K562 (cell line): ENCODE results near the gene ERC2. TPM values are rescaled to one million over a fixed set of nuclear protein-coding genes. Genes with fewer than 3 reads are reported as not detected.

Experiments used
- ATAC-seq: fragments of 200-7000 bp; cut with Tn5 transposase; 3 replicates; pipeline ENCODE4 v1.9.1; 2020; ENCODE audit warnings: moderate library complexity
- BruUV-seq: library from RNA; stranded (reverse); fragments of 400-500 nt; replicated peaks from 2 replicates; lab custom pipeline; 2021; lab: Mats Ljungman, UMichigan
- CTCF ChIA-PET: fragments of 300-600 bp; formaldehyde crosslinking; extraction: SDS; loops from one replicate; lab custom pipeline; 2021; ENCODE audit warnings: low intra/inter-chr PET ratio; lab: Yijun Ruan, JAX
- POLR2A ChIA-PET: fragments of 300-600, 350-650 bp; sonication (Branson Sonifier 250); formaldehyde crosslinking; extraction: SDS; loops from one replicate; lab custom pipeline; 2021; ENCODE audit warnings: antibody characterized with exemption, inconsistent platforms; lab: Yijun Ruan, JAX
- DNase-seq, 4 experiments: peaks; one replicate each; pipeline versions ENCODE4 v3.0.0 to v3.0.0-alpha.2; 2011 to 2018; ENCODE audit warnings: low spot score in 3 of 4, mixed read lengths in 3 of 4; ENCODE audit errors: extremely low read depth in 1 of 4
- FAIRE-seq: peaks from 2 replicates; lab custom pipeline; 2011; peaks lifted over from hg19 to GRCh38; lab: Jason Lieb, UNC
- H2AFZ ChIP-seq: 2 replicates; pipeline ENCODE4 v1.6.0; 2011; ENCODE audit warnings: low read depth, low read length, control low read depth, inconsistent platforms
- H3K27ac ChIP-seq: fragments of 200-600 bp; 3 replicates; pipeline ENCODE4 v1.8.0; 2011; ENCODE audit warnings: low read depth, mild to moderate bottlenecking, control low read depth, inconsistent platforms, low read length, moderate library complexity, mixed read lengths; ENCODE audit errors: extremely low read depth
- H3K27me3 ChIP-seq, 2 experiments: fragments of 300-600 bp in 1 of 2; 2 replicates in 1 of 2; 3 replicates in 1 of 2; pipeline versions ENCODE4 v1.6.0 to v1.8.0; 2011; ENCODE audit warnings: inconsistent platforms in 2 of 2, low read length in 2 of 2, mild to moderate bottlenecking in 1 of 2, mixed read lengths in 1 of 2, moderate library complexity in 1 of 2; ENCODE audit not compliant: control insufficient read depth in 2 of 2, insufficient read depth in 2 of 2
- H3K36me3 ChIP-seq: fragments of 300-600 bp; 3 replicates; pipeline ENCODE4 v1.8.0; 2011; ENCODE audit warnings: mild to moderate bottlenecking, low read length, inconsistent platforms; ENCODE audit not compliant: control insufficient read depth, insufficient read depth
- H3K4me1 ChIP-seq, 2 experiments: fragments of 200-600 bp in 1 of 2; replicated peaks in 1 of 2; 2 replicates in 1 of 2; 3 replicates in 1 of 2; pipeline versions ENCODE4 v1.5.1 to v1.8.0; 2011; ENCODE audit warnings: inconsistent platforms in 2 of 2, low read length in 2 of 2, mild to moderate bottlenecking in 1 of 2, mixed read lengths in 1 of 2, moderate library complexity in 1 of 2; ENCODE audit not compliant: control insufficient read depth in 2 of 2, insufficient read depth in 2 of 2
- H3K4me2 ChIP-seq: 2 replicates; pipeline ENCODE4 v1.6.1; 2011; ENCODE audit warnings: low read length, control low read depth, inconsistent platforms, mixed read lengths; ENCODE audit not compliant: insufficient read depth
- H3K4me3 ChIP-seq: fragments of 200-600 bp; sonication (generic), shearing (Covaris generic); 2 replicates; pipeline ENCODE4 v1.5.1; 2016; ENCODE audit warnings: control low read depth, inconsistent platforms
- H3K79me2 ChIP-seq: fragments of 200-600 bp; 3 replicates; pipeline ENCODE4 v1.8.0; 2011; ENCODE audit warnings: low read length, inconsistent platforms; ENCODE audit not compliant: control insufficient read depth, insufficient read depth
- H3K9ac ChIP-seq, 2 experiments: 2 replicates each; pipeline versions ENCODE4 v1.6.0 to v1.6.1; 2011; ENCODE audit warnings: low read depth in 2 of 2, low read length in 2 of 2, control low read depth in 1 of 2, inconsistent platforms in 1 of 2, mild to moderate bottlenecking in 1 of 2, mixed read lengths in 1 of 2; ENCODE audit not compliant: insufficient read depth in 1 of 2
- H3K9me1 ChIP-seq: one replicate; pipeline ENCODE4 v1.6.0; 2011; ENCODE audit warnings: inconsistent platforms, mild to moderate bottlenecking, low read length, moderate library complexity; ENCODE audit not compliant: control insufficient read depth, insufficient read depth
- H3K9me3 ChIP-seq: replicated peaks from 2 replicates; pipeline ENCODE4 v1.5.1; 2011; ENCODE audit warnings: low read depth, low read length, inconsistent platforms; ENCODE audit not compliant: control insufficient read depth, insufficient read depth
- H4K20me1 ChIP-seq: replicated peaks from 2 replicates; pipeline ENCODE4 v1.6.1; 2011; ENCODE audit warnings: low read length, inconsistent platforms, mixed read lengths; ENCODE audit not compliant: control insufficient read depth, insufficient read depth
- FOXJ3 ChIP-seq: sonication (generic); formaldehyde crosslinking; IDR thresholded peaks from 2 replicates; pipeline ENCODE4 v1.4.0; 2020; ENCODE audit warnings: mild to moderate bottlenecking, missing genetic modification reagents
- HMGXB4 ChIP-seq: sonication (generic); formaldehyde crosslinking; IDR thresholded peaks from 2 replicates; pipeline ENCODE4 v1.8.1; 2023; ENCODE audit warnings: mild to moderate bottlenecking, missing genetic modification reagents
- HNRNPLL ChIP-seq: fragments of 200-400 bp; formaldehyde crosslinking; IDR thresholded peaks from 2 replicates; pipeline ENCODE4 v1.6.1; 2017; ENCODE audit warnings: low read length, low read depth, mild to moderate bottlenecking; ENCODE audit not compliant: poor library complexity, severe bottlenecking
- HOXB6 ChIP-seq: fragments of 250-450 bp; sonication (Bioruptor Pico); IDR thresholded peaks from 2 replicates; pipeline ENCODE4 v1.5.1; 2022; ENCODE audit warnings: mild to moderate bottlenecking, borderline replicate concordance
- MXD1 ChIP-seq: fragments of 250-450 bp; sonication (Bioruptor Pico); IDR thresholded peaks from 2 replicates; pipeline ENCODE4 v1.8.0; 2021; ENCODE audit warnings: borderline replicate concordance, mild to moderate bottlenecking, moderate library complexity; ENCODE audit not compliant: poor library complexity, severe bottlenecking
- STAT5A ChIP-seq: IDR thresholded peaks from 2 replicates; pipeline ENCODE4 v1.6.1; 2012; ENCODE audit warnings: low read length, inconsistent platforms, borderline replicate concordance
- TAF1 ChIP-seq: IDR thresholded peaks from 2 replicates; pipeline ENCODE4 v1.6.1; 2011; ENCODE audit warnings: mild to moderate bottlenecking, low read length, moderate library complexity; ENCODE audit not compliant: insufficient read depth, control insufficient read depth, severe bottlenecking; ENCODE audit errors: extremely low read depth
- THAP12 ChIP-seq: fragments of 250-450 bp; sonication (Bioruptor Pico); IDR thresholded peaks from 2 replicates; pipeline ENCODE4 v1.9.0; 2021; ENCODE audit warnings: mild to moderate bottlenecking, inconsistent platforms
- THRA ChIP-seq: fragments of 450-650 bp; IDR thresholded peaks from 2 replicates; pipeline ENCODE4 v1.6.1; 2017; ENCODE audit warnings: mild to moderate bottlenecking, moderate library complexity
- ZFX ChIP-seq: sonication (generic); formaldehyde crosslinking; IDR thresholded peaks from 2 replicates; pipeline ENCODE4 v1.8.0; 2022; ENCODE audit warnings: mild to moderate bottlenecking, missing genetic modification reagents, moderate library complexity
- ZNF212 ChIP-seq: fragments of 450-650 bp; formaldehyde crosslinking; IDR thresholded peaks from 2 replicates; pipeline ENCODE4 v1.4.0; 2020; ENCODE audit warnings: mild to moderate bottlenecking
- WGBS: fragments of 100-300 bp; shearing (Covaris generic); methylation state at CpG from one replicate; pipeline ENCODE4 v1.1.6; 2016; ENCODE audit warnings: low coverage, mixed read lengths; ENCODE audit not compliant: insufficient coverage; ENCODE audit errors: missing lambda C conversion rate; 5-methylcytosine and 5-hydroxymethylcytosine counted together
- in situ Hi-C: fragments of 300-500 bp; cut with MboI; formaldehyde crosslinking; loops from 4 replicates; pipeline ENCODE4 v1.15.0; 2018; ENCODE audit warnings: inconsistent platforms, mixed read lengths
- intact Hi-C: fragments of 100-400 bp; cut with micrococcal nuclease; formaldehyde crosslinking; loops from 2 replicates; pipeline ENCODE4 v1.14.2; 2022
- polyA plus RNA-seq, 8 experiments: library from polyadenylated mRNA; depleted of rRNA in 4 of 8; stranded (reverse) in 5 of 8; unstranded in 3 of 8; fragments of >200 nt; fragmentation: Nextera tagmentation in 2 of 8; fragmentation: Illumina TruSeq in 1 of 8; extraction: Ambion mirVana in 2 of 8; extraction: Trizol in 1 of 8; gene quantifications; 2 replicates each; pipeline versions ENCODE4 v1.2.1 to v1.2.3, GENCODE V29; 2011 to 2014; ENCODE audit warnings: inconsistent platforms in 1 of 8, missing spikeins in 1 of 8
- total RNA-seq, 7 experiments: library from RNA; depleted of rRNA in 6 of 7; stranded (reverse); fragments of >200 nt in 6 of 7; fragmentation: Illumina TruSeq in 2 of 7; extraction: Trizol in 2 of 7; gene quantifications; 2 replicates each; pipeline versions ENCODE4 v1.2.1 to v1.2.3, GENCODE V29; 2011 to 2021; ENCODE audit warnings: low replicate concordance in 1 of 7

Gene ERC2
- total and polyA plus RNA-seq, 9 of the 15 experiments (the other 6 are each of a cell fraction or from before 2014, with no cell fraction given), result 0.04 to 0.18 (median 0.07) TPM; not detected in 2

GRCh38 chr3:56411166-56411565 lies 57.1 kb downstream of the ERC2 start:
- BruUV-seq, result no TSS peak
- DNase-seq, result no peak
- TF ChIP-seq HMGXB4 (CRISPR knock-in tag) (no peak), TAF1 (no peak), HNRNPLL (no peak), STAT5A (no peak), THRA (no peak), ZNF212 (CRISPR knock-in tag) (no peak), THAP12 (CRISPR knock-in tag) (no peak), ZFX (no peak), MXD1 (no peak), FOXJ3 (CRISPR knock-in tag) (no peak), HOXB6 (CRISPR knock-in tag) (no peak)
- TF ChIP-seq, all 486 proteins: peak for 0
- Histone ChIP-seq H3K9me1 (no peaks in the 10 kb centered on the region), H4K20me1 (no peaks in the 10 kb centered on the region), H2AFZ (no peak overlapping the region), H3K36me3 (no peaks in the 10 kb centered on the region), H3K27me3 (no peaks in the 10 kb centered on the region), H3K79me2 (no peaks in the 10 kb centered on the region), H3K9ac (no peak overlapping the region), H3K4me2 (no peak overlapping the region), H3K27ac (no peak overlapping the region), H3K4me1 (peaks cover 0 to 3% of the 10 kb centered on the region in 2 experiments; a peak in 2 of 5 replicates), H3K9me3 (no peaks in the 10 kb centered on the region), H3K4me3 (no peak overlapping the region)
- in situ Hi-C loops (no loop called here), intact Hi-C loops (no loop called here)
- ChIA-PET CTCF (no interaction called here), POLR2A (no interaction called here)
- 0% methylated on average over 3 of the region's 5 CpGs for WGBS
- FAIRE-seq (no peak), ATAC-seq (no peak)
